Measurements from ENCODE around the gene VSTM1. TPM values are rescaled to one million over a fixed set of nuclear protein-coding genes. Genes with fewer than 3 reads are reported as not detected.

Gene VSTM1
- total and polyA plus RNA-seq, 2 of the 4 experiments (the other 2 are of a cell fraction), result not detected

DNA sequence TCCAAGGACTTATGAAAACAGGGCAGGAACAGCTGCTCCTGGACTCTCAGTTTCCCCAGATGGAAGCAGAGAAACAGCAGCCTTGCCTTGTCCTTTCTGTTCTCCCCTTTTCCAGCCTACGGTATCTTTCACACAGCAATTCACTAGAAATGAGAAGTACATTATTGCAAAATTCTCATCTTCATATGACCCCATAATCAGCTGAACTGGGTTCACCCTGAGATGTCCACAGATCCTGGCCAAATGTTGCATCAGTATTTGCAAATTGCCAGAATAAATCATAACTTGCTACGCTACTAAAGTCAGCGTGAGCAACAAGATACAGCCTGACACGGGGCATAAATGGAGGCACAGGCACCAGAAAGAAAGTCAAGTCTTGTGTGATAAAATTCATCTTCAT, 16.1 kb downstream of the VSTM1 start:
- dilution Hi-C loops (cut with HindIII; ENCODE audit: low sequenced_read_pairs, unreplicated experiment), result no loop called here
- in situ Hi-C loops (cut with MboI; ENCODE audit: low sequenced_read_pairs), result no loop called here

More for the DNA sequence above, 16.1 kb downstream of the VSTM1 start:
- H3K9me1 ChIP-seq (ENCODE audit: insufficient read depth, low read length), result no peaks in the 10 kb centered on the region
- no peaks in the 10 kb centered on the region for H3K4me1 ChIP-seq (ENCODE audit: control insufficient read depth, insufficient read depth, low read length)
- H3K36me3 ChIP-seq (ENCODE audit: control insufficient read depth, insufficient read depth, low read length), result no peaks in the 10 kb centered on the region
- H3K27me3 ChIP-seq (ENCODE audit: control insufficient read depth, insufficient read depth, low read length), result no peaks in the 10 kb centered on the region
- H3K4me3 ChIP-seq (ENCODE audit: insufficient read depth, low read depth, low read length), result no peak overlapping the region
- no peak overlapping the region for H3K14ac ChIP-seq (replicated peaks; ENCODE audit: low read depth, low read length)
- 75% methylated on average over 1 of the region's 4 CpGs; no CpG with 5 or more reads in 1 of the 2 experiments for WGBS, 2 experiments (ENCODE audit: extremely low coverage in 2 of 2, insufficient read length in 1 of 2)
- ChIA-PET POLR2A (ENCODE audit: unreplicated experiment) (no interaction called here), CTCF (no interaction called here)
- H4K20me1 ChIP-seq (ENCODE audit: insufficient read depth, low read length), result no peaks in the 10 kb centered on the region
- DNase-seq (no peak), ATAC-seq (ENCODE audit: low read depth) (no peak)
- no TSS peak for BruUV-seq (replicated peaks)
- no peak overlapping the region for H3K4ac ChIP-seq (ENCODE audit: low read depth, low read length)
- H3K79me1 ChIP-seq (ENCODE audit: low read depth in 1 of 2, low read length in 2 of 2), result no peaks in the 10 kb centered on the region
- no peak overlapping the region for H2AFZ ChIP-seq (replicated peaks; ENCODE audit: low read length, poor library complexity)
- no peak overlapping the region for H3K56ac ChIP-seq (ENCODE audit: extremely low read depth, insufficient read depth, low read length)
- no peak overlapping the region for H2AK5ac ChIP-seq (ENCODE audit: low read depth, low read length)
- no peak overlapping the region for H3K9ac ChIP-seq (ENCODE audit: low read depth, low read length)
- H3K23ac ChIP-seq (ENCODE audit: low read depth, low read length), result no peak overlapping the region
- H2BK15ac ChIP-seq (ENCODE audit: low read depth, low read length), result no peak overlapping the region
- H3K18ac ChIP-seq (ENCODE audit: low read depth, low read length), result no peak overlapping the region
- H2BK20ac ChIP-seq (ENCODE audit: low read depth, low read length), result no peak overlapping the region
- H4K91ac ChIP-seq (ENCODE audit: insufficient read depth, low read depth, low read length), result no peak overlapping the region
- H3K27ac ChIP-seq (ENCODE audit: insufficient read depth, low read length), result no peak overlapping the region
- no peak overlapping the region for H2BK120ac ChIP-seq (ENCODE audit: low read depth, low read length)
- no peak overlapping the region for H4K5ac ChIP-seq (ENCODE audit: low read depth, low read length)
- TF ChIP-seq SMC3 (IDR thresholded peaks at IDR 0.05; ENCODE audit: low read depth, low read length) (no peak), POLR2A (IDR thresholded peaks at IDR 0.05; ENCODE audit: low read depth, low read length) (no peak), RAD21 (IDR thresholded peaks at IDR 0.05; ENCODE audit: low read length) (no peak), CHD1 (IDR thresholded peaks at IDR 0.05; ENCODE audit: low read depth, low read length) (no peak), FOS (IDR thresholded peaks at IDR 0.05; ENCODE audit: low read depth, low read length) (no peak), CEBPB (IDR thresholded peaks at IDR 0.05; ENCODE audit: low read depth, low read length) (no peak), MAZ (IDR thresholded peaks at IDR 0.05; ENCODE audit: borderline replicate concordance, low read depth, low read length) (no peak), RCOR1 (IDR thresholded peaks at IDR 0.05; ENCODE audit: insufficient replicate concordance, low read length) (no peak), NFE2L2 (IDR thresholded peaks at IDR 0.05; ENCODE audit: low read depth, low read length) (no peak), MXI1 (IDR thresholded peaks at IDR 0.05; ENCODE audit: borderline replicate concordance, low read depth, low read length) (no peak), MAFK (IDR thresholded peaks at IDR 0.05; ENCODE audit: low read depth, low read length) (no peak), RFX5 (IDR thresholded peaks at IDR 0.05; ENCODE audit: low read depth, low read length) (no peak), BHLHE40 (IDR thresholded peaks at IDR 0.05; ENCODE audit: low read depth, low read length) (no peak)
- TF ChIP-seq, protein P1, sequence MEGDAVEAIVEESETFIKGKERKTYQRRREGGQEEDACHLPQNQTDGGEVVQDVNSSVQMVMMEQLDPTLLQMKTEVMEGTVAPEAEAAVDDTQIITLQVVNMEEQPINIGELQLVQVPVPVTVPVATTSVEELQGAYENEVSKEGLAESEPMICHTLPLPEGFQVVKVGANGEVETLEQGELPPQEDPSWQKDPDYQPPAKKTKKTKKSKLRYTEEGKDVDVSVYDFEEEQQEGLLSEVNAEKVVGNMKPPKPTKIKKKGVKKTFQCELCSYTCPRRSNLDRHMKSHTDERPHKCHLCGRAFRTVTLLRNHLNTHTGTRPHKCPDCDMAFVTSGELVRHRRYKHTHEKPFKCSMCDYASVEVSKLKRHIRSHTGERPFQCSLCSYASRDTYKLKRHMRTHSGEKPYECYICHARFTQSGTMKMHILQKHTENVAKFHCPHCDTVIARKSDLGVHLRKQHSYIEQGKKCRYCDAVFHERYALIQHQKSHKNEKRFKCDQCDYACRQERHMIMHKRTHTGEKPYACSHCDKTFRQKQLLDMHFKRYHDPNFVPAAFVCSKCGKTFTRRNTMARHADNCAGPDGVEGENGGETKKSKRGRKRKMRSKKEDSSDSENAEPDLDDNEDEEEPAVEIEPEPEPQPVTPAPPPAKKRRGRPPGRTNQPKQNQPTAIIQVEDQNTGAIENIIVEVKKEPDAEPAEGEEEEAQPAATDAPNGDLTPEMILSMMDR (conservative IDR thresholded peaks at IDR 0.05; ENCODE audit: low read depth, low read length), result no peak
- TF ChIP-seq, protein P2, sequence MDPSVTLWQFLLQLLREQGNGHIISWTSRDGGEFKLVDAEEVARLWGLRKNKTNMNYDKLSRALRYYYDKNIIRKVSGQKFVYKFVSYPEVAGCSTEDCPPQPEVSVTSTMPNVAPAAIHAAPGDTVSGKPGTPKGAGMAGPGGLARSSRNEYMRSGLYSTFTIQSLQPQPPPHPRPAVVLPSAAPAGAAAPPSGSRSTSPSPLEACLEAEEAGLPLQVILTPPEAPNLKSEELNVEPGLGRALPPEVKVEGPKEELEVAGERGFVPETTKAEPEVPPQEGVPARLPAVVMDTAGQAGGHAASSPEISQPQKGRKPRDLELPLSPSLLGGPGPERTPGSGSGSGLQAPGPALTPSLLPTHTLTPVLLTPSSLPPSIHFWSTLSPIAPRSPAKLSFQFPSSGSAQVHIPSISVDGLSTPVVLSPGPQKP (IDR thresholded peaks at IDR 0.05; ENCODE audit: borderline replicate concordance, low read depth, low read length), result no peak
- H4K8ac ChIP-seq (ENCODE audit: low read depth in 2 of 2, low read length in 2 of 2), result no peak overlapping the region
- H2BK5ac ChIP-seq (ENCODE audit: low read depth, low read length, poor library complexity, severe bottlenecking), result no peak overlapping the region
- H3K4me2 ChIP-seq (ENCODE audit: low read depth, low read length), result no peak overlapping the region
- H3K9me3 ChIP-seq (ENCODE audit: control insufficient read depth, insufficient read depth, low read length), result no peaks in the 10 kb centered on the region; the same call in 1 of the 2 replicates
- intact Hi-C loops (cut with micrococcal nuclease), result no loop called here
- no peak overlapping the region for H2AK9ac ChIP-seq (replicated peaks; ENCODE audit: low read depth, low read length, poor library complexity)
